Endothelial cell of umbilical vein (primary cell): Measurements from ENCODE around the gene LDLRAD3. TPM values are rescaled to one million over a fixed set of nuclear protein-coding genes. Genes with fewer than 3 reads are reported as not detected.

Experiments
- BruUV-seq: library from RNA; stranded (reverse); fragments of 400-500 nt; replicated peaks from 2 replicates; lab custom pipeline; 2021; lab: Mats Ljungman, UMichigan
- CTCF ChIA-PET: fragments of 300-600, 350-600 bp; sonication (Branson Sonifier 250); formaldehyde crosslinking; loops from one replicate; lab custom pipeline; 2021; ENCODE audit warnings: antibody characterized with exemption, inconsistent platforms; lab: Charles Lee
- POLR2A ChIA-PET: fragments of 300-600, 350-600 bp; sonication (Branson Sonifier 250); formaldehyde crosslinking; loops from one replicate; lab custom pipeline; 2021; ENCODE audit warnings: antibody characterized with exemption, inconsistent platforms; lab: Charles Lee
- DNase-seq: peaks from one replicate; pipeline ENCODE4 v3.0.0-alpha.2; 2011; ENCODE audit warnings: low read depth, low spot score
- FAIRE-seq: peaks from 2 replicates; lab custom pipeline; 2011; peaks lifted over from hg19 to GRCh38; lab: Jason Lieb, UNC
- H2AFZ ChIP-seq: 2 replicates; pipeline ENCODE4 v1.6.0; 2012; ENCODE audit warnings: low read depth, low read length, control low read depth, inconsistent platforms
- H3K27ac ChIP-seq: 2 replicates; pipeline ENCODE4 v1.5.1; 2011; ENCODE audit warnings: low read depth, mild to moderate bottlenecking, control low read depth, low read length, moderate library complexity; ENCODE audit not compliant: insufficient read depth
- H3K27me3 ChIP-seq, 2 experiments: 2 replicates each; pipeline versions ENCODE4 v1.6.0 to v1.6.1; 2011; ENCODE audit warnings: low read length in 2 of 2, mixed read lengths in 1 of 2; ENCODE audit not compliant: control insufficient read depth in 2 of 2, insufficient read depth in 2 of 2
- H3K36me3 ChIP-seq, 2 experiments: 2 replicates in 1 of 2; 3 replicates in 1 of 2; pipeline ENCODE4 v1.5.1; 2011; ENCODE audit warnings: low read length in 2 of 2, mild to moderate bottlenecking in 1 of 2, moderate library complexity in 1 of 2; ENCODE audit not compliant: control insufficient read depth in 2 of 2, insufficient read depth in 2 of 2; ENCODE audit errors: extremely low read depth in 1 of 2
- H3K4me1 ChIP-seq: 3 replicates; pipeline ENCODE4 v1.5.1; 2011; ENCODE audit warnings: mild to moderate bottlenecking, low read length; ENCODE audit not compliant: control insufficient read depth, insufficient read depth; ENCODE audit errors: extremely low read depth
- H3K4me2 ChIP-seq: 2 replicates; pipeline ENCODE4 v1.6.1; 2011; ENCODE audit warnings: low read length, control low read depth, mixed read lengths; ENCODE audit not compliant: insufficient read depth
- H3K4me3 ChIP-seq, 3 experiments: fragments of 200-600 bp in 1 of 3; sonication (generic), shearing (Covaris generic) in 1 of 3; replicated peaks in 1 of 3; 2 replicates each; pipeline ENCODE4 v1.5.1; 2011 to 2016; ENCODE audit warnings: control low read depth in 3 of 3, low read length in 3 of 3, mild to moderate bottlenecking in 2 of 3, inconsistent platforms in 1 of 3, low read depth in 1 of 3, moderate library complexity in 1 of 3; ENCODE audit not compliant: insufficient read depth in 1 of 3
- H3K79me2 ChIP-seq: 2 replicates; pipeline ENCODE4 v1.6.0; 2012; ENCODE audit warnings: low read length, inconsistent platforms; ENCODE audit not compliant: control insufficient read depth, insufficient read depth
- H3K9ac ChIP-seq: replicated peaks from 2 replicates; pipeline ENCODE3; 2011; ENCODE audit warnings: low read length, control low read depth; ENCODE audit not compliant: insufficient read depth; ENCODE audit errors: extremely low read depth
- H3K9me1 ChIP-seq: replicated peaks from 3 replicates; pipeline ENCODE4 v1.6.0; 2011; ENCODE audit warnings: mild to moderate bottlenecking, low read length; ENCODE audit not compliant: control insufficient read depth, insufficient read depth; ENCODE audit errors: extremely low read depth
- H3K9me3 ChIP-seq: replicated peaks from 2 replicates; pipeline ENCODE4 v1.5.1; 2012; ENCODE audit warnings: low read length, inconsistent platforms; ENCODE audit not compliant: control insufficient read depth, insufficient read depth
- H4K20me1 ChIP-seq: replicated peaks from 2 replicates; pipeline ENCODE3; 2011; ENCODE audit warnings: mild to moderate bottlenecking, low read length; ENCODE audit not compliant: control insufficient read depth, insufficient read depth; ENCODE audit errors: extremely low read depth
- EZH2 ChIP-seq: IDR thresholded peaks from 2 replicates; pipeline ENCODE4 v1.6.1; 2012; ENCODE audit warnings: borderline replicate concordance, low read depth, mild to moderate bottlenecking, moderate library complexity, low read length, inconsistent platforms; ENCODE audit not compliant: severe bottlenecking
- GATA2 ChIP-seq: IDR thresholded peaks from 2 replicates; pipeline ENCODE4 v1.7.0; 2011; ENCODE audit warnings: low read depth, mild to moderate bottlenecking, moderate library complexity, mixed read lengths, low read length; ENCODE audit not compliant: insufficient read length, insufficient read depth
- JUN ChIP-seq: IDR thresholded peaks from 2 replicates; pipeline ENCODE4 v1.6.1; 2011; ENCODE audit warnings: borderline replicate concordance, low read depth; ENCODE audit not compliant: insufficient read length, insufficient read depth
- MYC ChIP-seq: IDR thresholded peaks from one replicate; pipeline ENCODE4 v1.6.1; 2011; ENCODE audit warnings: mild to moderate bottlenecking, low read depth, low read length
- POLR2A ChIP-seq: IDR thresholded peaks from 2 replicates; pipeline ENCODE4 v1.6.1; 2012; ENCODE audit warnings: low read depth, mild to moderate bottlenecking, control low read depth, low read length
- POLR2AphosphoS5 ChIP-seq: IDR thresholded peaks from 2 replicates; pipeline ENCODE4 v1.6.1; 2012; ENCODE audit warnings: low read depth, mild to moderate bottlenecking, control low read depth, low read length, moderate library complexity; ENCODE audit not compliant: insufficient read depth
- dilution Hi-C: fragments of 300-500 bp; cut with MboI; formaldehyde crosslinking; loops from one replicate; pipeline ENCODE4 v1.15.0; 2019; ENCODE audit warnings: low sequenced_read_pairs; ENCODE audit not compliant: extremely low pct_ligation_motif_present
- intact Hi-C: fragments of 100-400 bp; cut with micrococcal nuclease; formaldehyde crosslinking; loops from one replicate; pipeline ENCODE4 v1.10.0; 2022
- polyA plus RNA-seq, 4 experiments: library from polyadenylated mRNA; depleted of rRNA in 3 of 4; stranded (reverse) in 3 of 4; unstranded in 1 of 4; fragments of >200 nt; gene quantifications; 2 replicates each; pipeline versions ENCODE4 v1.2.1 to v1.2.3, GENCODE V29; 2011 to 2012; ENCODE audit warnings: missing spikeins in 1 of 4
- total RNA-seq: library from RNA; stranded (reverse); gene quantifications from 2 replicates; pipeline ENCODE4 v1.2.3, GENCODE V29; 2021
- TF ChIP-seq, protein P1 (sequence below): IDR thresholded peaks from 2 replicates; pipeline ENCODE4 v1.6.1; 2011; ENCODE audit not compliant: insufficient read depth, insufficient read length

Gene LDLRAD3
- total and polyA plus RNA-seq, 2 donors (not counting 3 experiments of a cell fraction or from before 2014, with no cell fraction given), result 17.9 to 25.1 TPM

- TF ChIP-seq POLR2A (no peak), POLR2AphosphoS5 (no peak), GATA2 (no peak), JUN (no peak)
- TF ChIP-seq, protein P1, sequence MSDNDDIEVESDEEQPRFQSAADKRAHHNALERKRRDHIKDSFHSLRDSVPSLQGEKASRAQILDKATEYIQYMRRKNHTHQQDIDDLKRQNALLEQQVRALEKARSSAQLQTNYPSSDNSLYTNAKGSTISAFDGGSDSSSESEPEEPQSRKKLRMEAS, result no peak
- no peak for FAIRE-seq
- Histone ChIP-seq H3K9me1 (no peaks in the 10 kb centered on the region), H3K9ac (no peak overlapping the region), H3K4me1 (peaks cover 27% of the 10 kb centered on the region), H4K20me1 (no peaks in the 10 kb centered on the region), H3K27ac (no peak overlapping the region), H2AFZ (no peak overlapping the region), H3K27me3 (no peaks in the 10 kb centered on the region), H3K4me3 (no peak overlapping the region), H3K4me2 (no peak overlapping the region), H3K36me3 (no peaks in the 10 kb centered on the region), H3K79me2 (peaks cover 37% of the 10 kb centered on the region), H3K9me3 (no peaks in the 10 kb centered on the region)
- CTCF ChIA-PET, result interaction anchor here (1.3 to 2.8 kb wide), 3 partner anchors 55 to 176 kb away, joined by 4 to 15 read pairs (median 8); no protein-coding TSS in a partner anchor
- no TSS peak for BruUV-seq
- no peak for DNase-seq
- dilution Hi-C loops (no loop called here), intact Hi-C loops (loop anchor here (2.0 kb wide), 1 partner anchor 53 kb away; no protein-coding TSS in a partner anchor)
- POLR2A ChIA-PET, result no interaction called here
Observed at GRCh38 chr11:35955636-35956035, 11.8 kb downstream of the LDLRAD3 start.

DNA sequence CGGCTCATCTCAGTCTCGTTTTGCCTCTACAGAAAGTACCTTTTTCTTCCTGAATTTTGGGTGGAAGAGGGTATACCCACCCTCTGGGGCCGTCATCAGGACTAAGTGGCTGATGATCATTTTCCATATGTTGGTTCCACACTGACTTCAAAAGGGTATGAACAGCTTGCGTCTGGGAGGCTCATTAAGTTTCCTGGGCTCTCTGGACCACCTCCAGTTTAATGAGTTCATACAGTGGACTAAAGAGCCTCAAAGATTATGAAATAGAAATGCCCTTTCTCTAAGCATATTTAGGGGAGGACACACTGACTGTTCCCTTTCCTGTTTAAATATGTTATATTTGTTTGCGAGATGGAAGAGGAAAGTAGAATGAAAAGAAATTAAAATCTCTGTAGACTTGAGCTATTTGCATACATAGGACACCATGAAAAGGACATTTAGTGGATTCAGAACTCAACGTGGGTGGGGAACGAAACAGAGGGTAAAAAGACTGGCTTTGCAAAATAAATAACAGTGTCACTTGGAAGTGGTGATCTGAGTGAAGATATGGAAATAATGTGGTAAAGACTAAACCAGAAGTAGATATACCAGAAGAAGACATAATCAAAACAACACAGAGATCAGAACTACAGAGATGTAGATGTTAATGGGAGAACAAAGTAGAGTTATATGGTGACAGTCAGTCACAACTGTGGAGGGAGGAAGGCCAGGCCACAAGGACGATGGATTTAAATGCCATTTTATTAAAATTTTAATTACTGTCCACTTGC, 18.7 kb downstream of the LDLRAD3 start:
- no peaks in the 10 kb centered on the region for H4K20me1 ChIP-seq
- no peak overlapping the region for H3K4me3 ChIP-seq
- peaks cover 51% of the 10 kb centered on the region for H3K79me2 ChIP-seq
- DNase-seq, result no peak
- ChIA-PET POLR2A (no interaction called here), CTCF (no interaction called here)
- no peaks in the 10 kb centered on the region for H3K27me3 ChIP-seq
- H3K9me3 ChIP-seq, result no peaks in the 10 kb centered on the region
- TF ChIP-seq POLR2AphosphoS5 (no peak), POLR2A (no peak), GATA2 (no peak), MYC (no peak), EZH2 (no peak), JUN (no peak)
- TF ChIP-seq, protein P1, result no peak
- H3K4me2 ChIP-seq, result no peak overlapping the region
- H3K27ac ChIP-seq, result no peak overlapping the region
- dilution Hi-C loops, result no loop called here
- H3K4me1 ChIP-seq, result peaks cover 8% of the 10 kb centered on the region
- no peaks in the 10 kb centered on the region for H3K36me3 ChIP-seq
- H3K9me1 ChIP-seq, result no peaks in the 10 kb centered on the region
- H2AFZ ChIP-seq, result no peak overlapping the region
- no TSS peak for BruUV-seq
- intact Hi-C loops, result loop anchor here (1.0 kb wide), 1 partner anchor 8 kb away; no protein-coding TSS in a partner anchor
- FAIRE-seq, result no peak
- H3K9ac ChIP-seq, result no peak overlapping the region
